Measurements from ENCODE around the gene BCL2.

BCL2 gene

DNA sequence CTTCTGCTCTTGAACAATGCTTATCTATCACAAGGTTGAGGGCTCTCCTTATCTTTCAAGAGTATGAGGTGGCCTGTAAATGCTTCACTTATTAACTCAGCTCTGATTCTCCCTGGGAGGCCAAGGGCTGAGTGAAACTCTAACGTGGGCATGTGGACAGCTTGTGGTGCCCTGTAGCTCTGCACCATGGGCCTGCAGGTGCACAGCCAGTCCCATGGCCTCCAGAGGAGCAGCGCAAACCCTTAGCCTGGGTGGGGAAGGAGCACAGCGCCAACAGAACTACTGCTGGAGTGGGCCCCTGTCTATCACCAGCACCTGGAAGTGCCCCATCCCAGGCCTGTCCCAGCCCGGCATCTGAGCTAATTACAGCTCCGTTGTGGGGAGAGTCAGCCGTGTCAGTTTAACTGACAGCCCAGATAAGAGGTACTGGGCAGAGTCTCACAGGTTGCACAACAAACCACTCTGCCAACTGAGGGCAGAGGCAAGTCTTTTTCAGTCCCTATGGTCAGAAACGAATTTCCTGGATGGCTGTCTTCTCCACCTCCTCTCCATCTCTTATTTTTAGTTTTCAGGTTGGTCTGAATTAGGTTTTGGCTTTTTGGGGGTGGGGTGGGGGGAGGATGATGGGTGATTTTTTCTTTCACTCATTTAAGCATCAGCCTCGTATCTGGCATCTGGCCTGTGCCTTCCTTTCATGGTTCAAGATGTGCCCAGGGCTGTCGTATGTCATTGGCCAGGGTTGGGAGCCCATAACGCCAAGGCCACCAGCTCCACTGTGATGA, 219.5 kb downstream of the BCL2 start:
- no peak overlapping the region for H3K4me3 ChIP-seq
- in situ Hi-C loops (cut with MboI; ENCODE audit: low sequenced_read_pairs): no loop called here
- H3K9me3 ChIP-seq: no peaks in the 10 kb centered on the region
- no peaks in the 10 kb centered on the region for H3K36me3 ChIP-seq (replicated peaks)
- DNase-seq (ENCODE audit: low spot score in 2 of 2): no peak
- H3K4me1 ChIP-seq: no peaks in the 10 kb centered on the region; the same call in 1 of the 2 replicates
- H3K27me3 ChIP-seq (ENCODE audit: low read depth): no peaks in the 10 kb centered on the region

DNA sequence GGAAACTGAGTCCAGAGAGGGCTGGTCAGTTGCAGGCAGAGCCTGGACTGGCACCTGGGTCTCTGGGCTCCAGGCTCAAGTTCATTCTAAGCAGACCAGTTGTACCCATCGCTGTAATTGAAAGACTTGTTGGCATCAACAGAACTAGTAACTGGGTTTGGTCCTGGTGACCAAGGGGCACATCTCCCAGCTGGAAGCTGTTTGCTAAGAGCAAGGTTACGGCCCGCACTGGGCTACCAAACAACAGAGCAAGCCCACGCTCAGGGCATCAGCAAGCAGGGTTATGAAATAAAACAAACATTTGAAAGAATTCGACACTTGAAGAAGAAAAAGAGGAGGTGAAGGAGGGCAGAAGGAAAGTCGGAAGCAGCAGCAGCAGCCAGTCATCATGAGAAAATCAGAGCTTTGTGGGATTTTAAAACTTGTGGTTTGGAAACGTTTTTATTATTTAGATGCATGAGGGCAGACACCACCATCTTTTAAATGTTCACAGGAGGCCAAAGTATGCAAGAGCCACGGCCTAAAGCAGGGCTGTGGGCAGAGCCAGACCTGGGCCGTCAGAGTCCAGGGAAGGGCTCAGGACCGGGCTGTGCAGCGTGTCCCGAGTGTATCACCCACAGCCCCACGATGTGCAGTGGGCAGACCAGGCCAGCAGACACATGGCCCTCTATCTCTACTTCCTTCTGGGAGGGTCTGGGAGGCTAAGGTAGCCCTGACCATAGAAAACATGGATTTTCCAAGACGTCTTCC, 220.3 kb downstream of the BCL2 start:
- Histone ChIP-seq H3K9me3 (no peaks in the 10 kb centered on the region), H3K36me3 (replicated peaks) (no peaks in the 10 kb centered on the region), H3K27me3 (ENCODE audit: low read depth) (no peaks in the 10 kb centered on the region), H3K4me1 (no peaks in the 10 kb centered on the region; the same call in 1 of the 2 replicates), H3K4me3 (no peak overlapping the region)
- no peak for DNase-seq (ENCODE audit: low spot score in 2 of 2)
- in situ Hi-C loops (cut with MboI; ENCODE audit: low sequenced_read_pairs): no loop called here

DNA sequence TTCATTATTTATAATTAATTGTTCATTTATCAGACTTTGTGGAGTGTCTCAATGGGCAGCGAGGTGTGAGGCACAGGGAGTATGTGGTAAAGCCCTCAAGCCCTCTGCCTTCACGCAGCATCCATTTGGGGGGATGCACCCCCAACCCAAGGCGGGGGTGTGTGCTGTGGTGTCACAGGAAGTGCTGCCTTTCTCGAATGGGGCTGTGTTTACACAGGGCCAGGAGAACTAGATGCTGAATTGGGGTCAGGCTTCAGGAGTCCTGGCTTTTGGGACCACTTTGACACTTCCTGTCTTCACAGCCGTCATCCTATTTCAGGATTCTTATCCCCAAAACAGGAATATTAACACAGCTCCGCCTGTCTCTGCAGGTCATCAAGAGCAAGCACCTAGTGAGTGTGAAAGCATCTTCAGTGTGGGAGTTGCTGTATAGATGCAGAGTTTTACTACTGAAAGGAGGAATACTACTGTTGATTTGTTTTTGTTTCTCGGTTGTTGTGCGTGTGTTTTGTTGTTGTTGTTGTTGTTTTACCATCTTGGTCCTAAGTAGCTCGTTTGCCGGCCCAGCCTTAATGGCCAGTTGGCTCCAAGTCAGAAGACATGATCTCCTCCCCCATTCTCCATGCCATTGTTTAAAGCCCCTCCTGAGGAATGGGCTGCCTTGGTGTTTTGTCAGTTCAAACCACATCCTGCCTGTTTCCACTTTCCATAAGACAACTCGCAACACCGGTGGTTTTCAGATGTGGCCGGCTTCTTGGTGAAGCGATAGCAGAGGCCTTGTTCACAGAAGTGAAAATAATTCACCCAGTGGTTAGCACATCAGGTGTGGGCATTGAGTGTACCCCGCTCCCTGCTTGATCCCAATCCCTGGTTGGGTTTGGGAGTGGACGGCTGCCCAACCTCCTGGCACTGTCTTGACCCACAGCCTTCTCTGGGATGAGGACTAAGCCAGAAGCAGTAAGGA, 221.3 kb downstream of the BCL2 start:
- Histone ChIP-seq H3K4me1 (no peaks in the 10 kb centered on the region; the same call in 1 of the 2 replicates), H3K4me3 (no peak overlapping the region), H3K27me3 (ENCODE audit: low read depth) (no peaks in the 10 kb centered on the region), H3K9me3 (no peaks in the 10 kb centered on the region), H3K36me3 (replicated peaks) (no peaks in the 10 kb centered on the region)
- no peak for DNase-seq (ENCODE audit: low spot score in 2 of 2)
- in situ Hi-C loops (cut with MboI; ENCODE audit: low sequenced_read_pairs): no loop called here

DNA sequence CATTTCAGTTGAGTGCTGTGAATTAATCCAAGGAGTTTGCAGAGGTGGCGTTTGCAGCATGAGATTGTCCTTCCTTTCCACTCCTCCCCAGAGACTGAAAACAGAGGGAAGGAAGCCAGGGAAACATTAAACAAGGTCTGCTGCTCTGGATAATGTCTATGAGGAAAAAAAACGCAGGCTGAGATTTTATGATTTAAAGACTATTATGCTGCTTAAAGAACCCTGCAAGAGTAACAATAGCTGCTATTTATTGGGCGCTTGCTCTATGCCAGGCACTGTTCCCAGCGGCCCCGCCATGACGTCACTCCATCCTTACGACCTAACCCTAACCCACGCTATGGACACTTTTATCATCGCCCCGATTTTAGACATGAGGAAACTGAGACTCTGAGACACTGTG, 222.4 kb downstream of the BCL2 start:
- Histone ChIP-seq H3K4me3 (no peak overlapping the region), H3K4me1 (no peaks in the 10 kb centered on the region; the same call in 1 of the 2 replicates), H3K36me3 (replicated peaks) (no peaks in the 10 kb centered on the region), H3K9me3 (no peaks in the 10 kb centered on the region), H3K27me3 (ENCODE audit: low read depth) (no peaks in the 10 kb centered on the region)
- in situ Hi-C loops (cut with MboI; ENCODE audit: low sequenced_read_pairs): no loop called here
- no peak for DNase-seq (ENCODE audit: low spot score in 2 of 2)

DNA sequence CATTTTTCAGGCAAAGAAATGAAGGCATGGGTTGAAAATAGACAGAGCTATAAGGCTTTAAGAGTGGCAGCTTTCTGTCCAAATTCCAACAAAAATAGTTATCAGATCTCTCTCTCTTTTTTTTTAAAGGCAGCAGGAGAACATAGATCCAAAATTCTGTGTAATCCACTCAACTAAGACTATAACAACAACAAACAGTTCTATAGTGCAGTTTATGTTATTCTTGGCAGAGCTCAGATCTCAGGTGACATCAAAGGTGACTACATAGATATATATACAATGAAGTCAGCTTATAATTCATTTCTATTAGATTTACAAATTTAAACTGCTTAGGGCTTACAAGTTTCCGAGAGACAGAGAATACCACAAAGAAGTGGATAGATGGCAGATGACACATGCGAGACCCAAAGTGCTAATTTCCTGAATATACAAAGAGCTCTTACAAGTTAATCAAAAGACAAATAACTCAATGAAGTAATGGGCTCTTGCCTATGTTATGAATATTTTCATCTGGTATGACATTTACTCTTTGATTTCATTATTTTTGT, 223.2 kb downstream of the BCL2 start:
- no peaks in the 10 kb centered on the region for H3K9me3 ChIP-seq
- in situ Hi-C loops (cut with MboI; ENCODE audit: low sequenced_read_pairs): no loop called here
- no peak for DNase-seq (ENCODE audit: low spot score in 2 of 2)
- H3K4me1 ChIP-seq: no peaks in the 10 kb centered on the region; the same call in 1 of the 2 replicates
- H3K36me3 ChIP-seq (replicated peaks): no peaks in the 10 kb centered on the region
- no peaks in the 10 kb centered on the region for H3K27me3 ChIP-seq (ENCODE audit: low read depth)
- no peak overlapping the region for H3K4me3 ChIP-seq

DNA sequence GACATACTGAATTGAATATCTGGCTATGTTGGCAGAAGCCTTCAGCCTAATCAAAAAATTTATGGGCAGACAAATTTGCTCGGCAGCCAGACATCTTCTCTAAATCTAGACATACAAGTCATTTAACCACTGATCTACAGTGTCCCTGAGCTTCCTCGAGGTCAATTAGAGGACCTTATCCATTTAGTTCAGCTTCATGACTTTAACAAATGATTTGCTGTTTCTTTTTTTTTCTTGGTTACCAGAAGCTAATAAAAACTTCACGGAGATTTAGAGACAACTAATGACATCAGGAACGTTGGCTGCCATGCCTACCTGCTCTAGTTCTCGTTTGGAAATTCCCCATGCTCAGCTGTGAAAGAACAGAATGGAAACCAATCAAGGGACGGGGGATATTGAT, 223.8 kb downstream of the BCL2 start:
- no peak overlapping the region for H3K4me3 ChIP-seq
- H3K4me1 ChIP-seq: no peaks in the 10 kb centered on the region; the same call in 1 of the 2 replicates
- no peak for DNase-seq (ENCODE audit: low spot score in 2 of 2)
- in situ Hi-C loops (cut with MboI; ENCODE audit: low sequenced_read_pairs): no loop called here
- H3K9me3 ChIP-seq: no peaks in the 10 kb centered on the region
- no peaks in the 10 kb centered on the region for H3K27me3 ChIP-seq (ENCODE audit: low read depth)
- no peaks in the 10 kb centered on the region for H3K36me3 ChIP-seq (replicated peaks)

DNA sequence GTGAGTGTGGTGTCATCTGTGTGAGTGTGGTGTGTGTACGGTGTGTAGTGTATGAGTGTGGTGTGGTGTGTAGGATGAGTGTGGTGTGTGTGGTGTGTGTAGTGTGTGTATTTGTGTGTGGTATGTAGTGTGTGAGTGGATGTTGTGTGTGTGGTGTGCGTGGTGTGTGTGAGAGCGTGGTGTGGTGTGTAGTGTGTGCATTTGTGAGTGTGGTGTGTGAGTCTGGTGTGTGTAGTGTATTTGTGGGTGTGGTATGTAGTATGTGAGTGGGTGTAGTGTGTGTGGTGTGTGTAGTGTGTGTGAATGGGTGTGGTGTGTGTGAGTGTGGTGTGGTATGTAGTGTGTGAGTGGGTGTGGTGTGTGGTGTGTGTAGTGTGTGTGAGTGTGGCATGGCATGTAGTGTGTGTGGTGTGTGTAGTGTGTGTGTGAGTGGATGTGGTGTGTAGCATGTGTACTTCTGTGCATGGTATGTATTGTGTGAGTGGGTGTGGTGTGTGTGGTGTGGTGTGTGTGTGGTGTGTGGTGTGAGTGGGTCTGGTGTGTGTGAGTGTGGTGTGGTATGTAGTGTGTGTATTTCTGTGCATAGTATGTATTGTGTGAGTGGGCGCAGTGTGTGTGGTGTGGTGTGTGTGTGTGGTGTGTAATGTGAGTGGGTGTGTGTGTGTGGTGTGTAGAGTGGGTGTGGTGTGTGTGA, 227.8 kb downstream of the BCL2 start:
- in situ Hi-C loops (cut with MboI; ENCODE audit: low sequenced_read_pairs): no loop called here
- Histone ChIP-seq H3K4me1 (0 out of 2 replicates have a peak, but pooled peaks cover 5% of the 10 kb centered on the region), H3K36me3 (replicated peaks) (no peaks in the 10 kb centered on the region), H3K27me3 (ENCODE audit: low read depth) (no peaks in the 10 kb centered on the region), H3K4me3 (no peak overlapping the region), H3K9me3 (no peaks in the 10 kb centered on the region)
- DNase-seq (ENCODE audit: low spot score in 2 of 2): no peak

DNA sequence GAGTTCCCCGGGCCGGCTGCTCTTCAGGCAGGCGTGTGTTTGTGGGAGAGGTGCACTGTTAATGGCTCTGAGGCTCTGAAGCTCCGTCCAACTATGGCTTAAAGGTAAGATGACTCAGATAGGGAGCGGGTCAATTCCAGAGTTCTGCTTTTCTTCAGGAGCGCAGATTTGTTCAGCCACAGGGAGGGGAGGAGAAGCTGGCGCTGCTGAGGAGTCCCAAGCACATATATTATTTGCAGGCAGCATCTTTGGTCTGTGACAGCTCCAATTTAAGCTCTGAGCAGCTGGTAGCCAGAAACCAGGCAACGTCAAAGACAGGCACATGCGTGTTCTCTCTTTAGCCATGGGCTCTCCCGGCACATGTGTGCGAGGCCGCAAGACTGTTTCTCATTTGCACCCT, 229.2 kb downstream of the BCL2 start:
- Histone ChIP-seq H3K9me3 (no peaks in the 10 kb centered on the region), H3K4me1 (0 out of 2 replicates have a peak, but pooled peaks cover 5% of the 10 kb centered on the region), H3K27me3 (ENCODE audit: low read depth) (no peaks in the 10 kb centered on the region), H3K4me3 (no peak overlapping the region), H3K36me3 (replicated peaks) (no peaks in the 10 kb centered on the region)
- in situ Hi-C loops (cut with MboI; ENCODE audit: low sequenced_read_pairs): no loop called here
- DNase-seq (ENCODE audit: low spot score in 2 of 2): no peak

DNA sequence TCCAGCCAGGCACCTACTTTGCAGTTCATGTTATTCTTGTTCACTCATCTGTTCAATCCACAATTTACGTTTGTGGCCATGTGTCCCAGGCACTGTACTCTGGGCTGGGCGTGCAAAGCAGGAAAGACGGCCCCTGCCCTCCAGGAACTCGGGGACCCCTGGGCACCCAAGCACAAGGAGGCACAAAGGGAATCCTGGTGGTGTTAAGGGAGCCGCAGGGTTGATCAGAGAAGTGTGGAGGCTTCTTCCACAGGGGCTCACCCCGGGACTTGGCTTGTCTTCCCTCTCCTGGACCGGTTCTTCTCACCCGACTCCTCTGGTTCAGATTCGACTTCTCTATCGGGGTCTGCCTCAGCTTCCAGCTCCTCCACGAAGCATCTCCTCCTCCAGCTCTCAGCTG, 230.5 kb downstream of the BCL2 start:
- Histone ChIP-seq H3K36me3 (replicated peaks) (no peaks in the 10 kb centered on the region), H3K4me3 (no peak overlapping the region), H3K4me1 (0 out of 2 replicates have a peak, but pooled peaks cover 5% of the 10 kb centered on the region), H3K27me3 (ENCODE audit: low read depth) (no peaks in the 10 kb centered on the region), H3K9me3 (no peaks in the 10 kb centered on the region)
- no peak for DNase-seq (ENCODE audit: low spot score in 2 of 2)
- in situ Hi-C loops (cut with MboI; ENCODE audit: low sequenced_read_pairs): no loop called here

DNA sequence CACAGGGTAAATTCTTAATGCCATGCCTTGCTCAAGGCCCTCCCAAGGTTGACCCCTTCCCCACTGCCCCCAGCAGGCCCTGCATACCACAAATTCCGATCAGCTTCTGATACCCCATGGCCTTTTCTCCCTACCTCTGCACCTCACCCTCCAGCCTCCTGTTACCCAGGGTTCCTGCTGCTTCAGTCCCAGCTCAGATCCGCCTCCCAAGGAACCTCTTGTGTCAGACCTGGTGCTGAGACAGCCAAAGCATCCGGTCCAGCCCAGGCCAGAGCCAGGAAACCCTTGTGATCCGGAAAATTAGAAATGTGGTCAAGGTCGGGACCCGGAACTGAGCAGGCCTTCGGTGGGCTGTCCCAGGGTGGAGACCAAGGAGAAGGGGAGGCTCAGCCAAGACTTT, 231.3 kb downstream of the BCL2 start:
- H3K27me3 ChIP-seq (ENCODE audit: low read depth): no peaks in the 10 kb centered on the region
- no peak for DNase-seq (ENCODE audit: low spot score in 2 of 2)
- no peaks in the 10 kb centered on the region for H3K36me3 ChIP-seq (replicated peaks)
- H3K9me3 ChIP-seq: no peaks in the 10 kb centered on the region
- in situ Hi-C loops (cut with MboI; ENCODE audit: low sequenced_read_pairs): no loop called here
- H3K4me3 ChIP-seq: no peak overlapping the region
- H3K4me1 ChIP-seq: 0 out of 2 replicates have a peak, but pooled peaks cover 5% of the 10 kb centered on the region

DNA sequence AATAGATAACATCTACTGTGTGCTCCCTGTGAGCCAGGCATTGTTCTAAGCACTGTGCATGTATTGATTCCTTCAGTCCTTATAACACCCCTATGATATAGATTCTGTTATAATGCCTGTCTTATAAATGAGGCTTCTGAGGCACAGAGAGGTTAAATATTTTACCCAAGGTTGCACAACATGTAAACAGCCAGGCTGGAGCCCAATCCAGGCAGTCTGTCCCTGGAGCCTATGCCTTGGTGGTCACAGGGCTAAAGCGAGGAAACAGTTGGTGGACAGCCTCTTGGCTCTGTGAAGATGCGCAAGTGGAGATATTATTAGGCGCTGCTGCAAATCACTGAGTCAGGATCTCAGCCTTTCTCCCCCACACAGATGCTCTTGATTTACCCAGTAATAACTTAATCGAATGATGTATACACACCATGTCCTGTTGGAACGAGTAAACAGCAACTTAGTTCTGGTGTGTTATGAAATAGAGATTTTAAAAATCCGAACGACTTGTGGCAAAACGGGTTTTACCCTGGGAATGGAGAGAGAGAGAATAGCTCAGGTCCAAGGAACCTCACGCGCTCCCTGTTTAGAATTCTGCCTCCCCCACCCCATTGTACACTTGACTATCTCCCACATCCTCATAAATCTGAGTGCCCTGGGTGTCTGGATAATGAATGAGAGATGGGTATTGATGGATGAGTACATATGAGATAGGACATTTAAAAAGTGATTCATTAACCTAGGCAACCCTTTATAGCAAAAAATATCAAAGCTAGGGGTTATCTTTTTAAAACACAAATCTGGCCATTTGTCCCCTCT, 231.9 kb downstream of the BCL2 start:
- no peak for DNase-seq (ENCODE audit: low spot score in 2 of 2)
- H3K4me3 ChIP-seq: no peak overlapping the region
- 0 out of 2 replicates have a peak, but pooled peaks cover 5% of the 10 kb centered on the region for H3K4me1 ChIP-seq
- no peaks in the 10 kb centered on the region for H3K9me3 ChIP-seq
- in situ Hi-C loops (cut with MboI; ENCODE audit: low sequenced_read_pairs): no loop called here
- no peaks in the 10 kb centered on the region for H3K36me3 ChIP-seq (replicated peaks)
- H3K27me3 ChIP-seq (ENCODE audit: low read depth): no peaks in the 10 kb centered on the region

DNA sequence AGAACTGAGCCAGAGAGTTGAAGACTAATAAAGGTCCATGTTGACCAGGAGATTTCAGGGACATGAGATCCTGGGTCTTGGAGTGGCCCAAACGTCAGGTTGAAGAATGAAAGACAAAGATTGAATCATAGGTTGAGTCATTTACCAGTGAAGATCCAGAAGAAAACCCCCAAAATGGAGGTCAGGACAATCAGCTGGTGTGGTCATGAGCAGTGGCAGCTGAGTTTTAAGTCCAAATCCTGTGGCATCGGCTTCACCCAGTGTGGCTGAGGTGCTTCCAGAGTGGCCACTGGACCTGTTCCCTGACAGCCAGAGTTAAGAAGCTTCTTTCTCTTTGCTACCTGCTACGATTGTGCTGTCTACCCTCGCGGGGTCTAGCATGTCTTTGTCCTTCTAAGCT, 234.0 kb downstream of the BCL2 start:
- no peaks in the 10 kb centered on the region for H3K27me3 ChIP-seq (ENCODE audit: low read depth)
- no peaks in the 10 kb centered on the region for H3K9me3 ChIP-seq
- H3K4me1 ChIP-seq: 0 out of 2 replicates have a peak, but pooled peaks cover 5% of the 10 kb centered on the region
- no peak for DNase-seq (ENCODE audit: low spot score in 2 of 2)
- H3K4me3 ChIP-seq: no peak overlapping the region
- no peaks in the 10 kb centered on the region for H3K36me3 ChIP-seq (replicated peaks)
- in situ Hi-C loops (cut with MboI; ENCODE audit: low sequenced_read_pairs): no loop called here
